Sigmoid colon (tissue), 7 donors: ENCODE data around the gene GPC3. TPM values are rescaled to one million over a fixed set of nuclear protein-coding genes. Genes with fewer than 3 reads are reported as not detected.

ENCODE experiments used
- DNase-seq: peaks from one replicate; pipeline ENCODE4 v3.0.0-alpha.2; 2019
- H3K27ac ChIP-seq, 4 donors: fragments of 200-600 bp; sonication (generic); one replicate each; pipeline ENCODE4 v1.5.1; 2016 to 2019; ENCODE audit warnings: mild to moderate bottlenecking in 1 of 4
- H3K27me3 ChIP-seq, 3 donors: fragments of 200-600 bp; sonication (generic); one replicate each; pipeline ENCODE4 v1.5.1; 2019; ENCODE audit warnings: mild to moderate bottlenecking in 1 of 3
- H3K36me3 ChIP-seq, 4 donors: fragments of 200-600 bp; sonication (generic); one replicate each; pipeline ENCODE4 v1.5.1; 2016 to 2019
- H3K4me1 ChIP-seq, 4 donors: fragments of 200-600 bp; sonication (generic); one replicate each; pipeline ENCODE4 v1.5.1; 2017 to 2019
- H3K4me3 ChIP-seq, 4 donors: fragments of 200-600 bp; sonication (generic); one replicate each; pipeline ENCODE4 v1.5.1; 2017 to 2019; ENCODE audit warnings: mild to moderate bottlenecking in 2 of 4, moderate library complexity in 1 of 4
- H3K9me3 ChIP-seq, 4 donors: fragments of 200-600 bp in 3 of 4; sonication (generic) in 3 of 4; one replicate each; pipeline versions ENCODE4 v1.5.1 to v1.6.1; 2013 to 2019
- CTCF ChIP-seq, 4 experiments: fragments of 450-650 bp in 3 of 4; fragments of 200-600 bp in 1 of 4; IDR thresholded peaks; one replicate each; pipeline ENCODE4 v1.5.1; 2016 to 2019; ENCODE audit warnings: antibody characterized with exemption in 4 of 4, mild to moderate bottlenecking in 3 of 4, moderate library complexity in 2 of 4
- EP300 ChIP-seq, 4 donors: sonication (generic); formaldehyde crosslinking; IDR thresholded peaks; one replicate each; pipeline ENCODE4 v1.6.1; 2017; ENCODE audit warnings: antibody characterized with exemption in 4 of 4
- POLR2A ChIP-seq, 2 donors: fragments of 450-650 bp; IDR thresholded peaks; one replicate each; pipeline ENCODE4 v1.6.1; 2016; ENCODE audit warnings: antibody characterized with exemption in 2 of 2, mild to moderate bottlenecking in 2 of 2, moderate library complexity in 2 of 2
- POLR2AphosphoS5 ChIP-seq, 4 donors: sonication (generic); formaldehyde crosslinking; IDR thresholded peaks; one replicate each; pipeline ENCODE4 v1.6.1; 2017; ENCODE audit warnings: antibody characterized with exemption in 4 of 4
- WGBS, 2 donors: extraction: QIAGEN DNeasy Blood & Tissue Kit; methylation state at CpG; one replicate each; pipeline ENCODE4 v1.1.7; 2013; 5-methylcytosine and 5-hydroxymethylcytosine counted together
- intact Hi-C: fragments of 100-400 bp; cut with DNase I; formaldehyde crosslinking; loops from one replicate; pipeline ENCODE4 v1.15.1; 2023
- polyA plus RNA-seq, 3 donors: library from polyadenylated mRNA; stranded (reverse); fragments of 200-250 nt; gene quantifications; one replicate each; pipeline ENCODE4 v1.2.3, GENCODE V29; 2013
- total RNA-seq, 4 donors: library from RNA; depleted of rRNA; stranded (reverse); fragments of >200 nt; gene quantifications; one replicate each; pipeline ENCODE4 v1.1.0, GENCODE V29; 2016
- donor health status: healthy with polysubstance abuse.
- donor health status: Bipolar disorder and iron deficiency.
- donor health status: healthy.

GPC3 gene
- total and polyA plus RNA-seq, 7 donors = 0.46 to 31.4 (median 2.7) TPM

- Histone ChIP-seq H3K4me1 (no peaks in the 10 kb centered on the region), H3K36me3 (no peaks in the 10 kb centered on the region), H3K4me3 (no peak overlapping the region), H3K9me3 (no peaks in the 10 kb centered on the region), H3K27me3 (no peaks in the 10 kb centered on the region), H3K27ac (no peak overlapping the region)
- no peak for DNase-seq
- no peak for TF ChIP-seq POLR2AphosphoS5 (IDR thresholded peaks at IDR 0.05)
- TF ChIP-seq POLR2A (IDR thresholded peaks at IDR 0.05) = no peak
- TF ChIP-seq EP300 (IDR thresholded peaks at IDR 0.05) = no peak
- no peak for TF ChIP-seq CTCF (IDR thresholded peaks at IDR 0.05)
- WGBS, 2 donors = 71 to 75% methylated on average over 2 of the region's 2 CpGs
- intact Hi-C loops = no loop called here
Observed at GRCh38 chrX:133837091-133837490, 148.3 kb downstream of the GPC3 start.

GRCh38 chrX:133836561-133836960 is 148.8 kb downstream of the GPC3 start:
- Histone ChIP-seq H3K27ac (no peak overlapping the region), H3K27me3 (no peaks in the 10 kb centered on the region), H3K4me3 (no peak overlapping the region), H3K9me3 (no peaks in the 10 kb centered on the region), H3K36me3 (no peaks in the 10 kb centered on the region), H3K4me1 (no peaks in the 10 kb centered on the region)
- intact Hi-C loops = no loop called here
- TF ChIP-seq EP300 (IDR thresholded peaks at IDR 0.05) (no peak), CTCF (IDR thresholded peaks at IDR 0.05) (no peak), POLR2A (IDR thresholded peaks at IDR 0.05) (no peak), POLR2AphosphoS5 (IDR thresholded peaks at IDR 0.05) (no peak)
- no peak for DNase-seq
- WGBS, 2 donors = 87 to 90% methylated on average over 3 of the region's 3 CpGs

GRCh38 chrX:133834771-133835170 is 150.6 kb downstream of the GPC3 start:
- H3K4me3 ChIP-seq = no peak overlapping the region
- intact Hi-C loops = no loop called here
- 70 to 80% methylated on average over 1 of the region's 1 CpG for WGBS, 2 donors
- H3K9me3 ChIP-seq = no peaks in the 10 kb centered on the region
- no peaks in the 10 kb centered on the region for H3K4me1 ChIP-seq
- DNase-seq = no peak
- no peaks in the 10 kb centered on the region for H3K36me3 ChIP-seq
- TF ChIP-seq EP300 (IDR thresholded peaks at IDR 0.05) (no peak), POLR2AphosphoS5 (IDR thresholded peaks at IDR 0.05) (no peak), POLR2A (IDR thresholded peaks at IDR 0.05) (no peak), CTCF (IDR thresholded peaks at IDR 0.05) (no peak)
- H3K27me3 ChIP-seq = no peaks in the 10 kb centered on the region
- no peak overlapping the region for H3K27ac ChIP-seq

GRCh38 chrX:133819546-133819945 is 165.8 kb downstream of the GPC3 start:
- intact Hi-C loops = no loop called here
- TF ChIP-seq CTCF (IDR thresholded peaks at IDR 0.05) = no peak
- TF ChIP-seq POLR2A (IDR thresholded peaks at IDR 0.05) = no peak
- TF ChIP-seq EP300 (IDR thresholded peaks at IDR 0.05) = no peak
- no peak for TF ChIP-seq POLR2AphosphoS5 (IDR thresholded peaks at IDR 0.05)

GRCh38 chrX:133818019-133818418 is 167.4 kb downstream of the GPC3 start:
- TF ChIP-seq POLR2A (IDR thresholded peaks at IDR 0.05) (no peak), POLR2AphosphoS5 (IDR thresholded peaks at IDR 0.05) (no peak), EP300 (IDR thresholded peaks at IDR 0.05) (no peak), CTCF (IDR thresholded peaks at IDR 0.05) (no peak)
- no peaks in the 10 kb centered on the region for H3K27me3 ChIP-seq
- H3K4me3 ChIP-seq = no peak overlapping the region
- DNase-seq = no peak
- H3K4me1 ChIP-seq = no peaks in the 10 kb centered on the region
- no peaks in the 10 kb centered on the region for H3K36me3 ChIP-seq
- intact Hi-C loops = no loop called here
- 79 to 96% methylated on average over 5 of the region's 5 CpGs for WGBS, 2 donors
- no peak overlapping the region for H3K27ac ChIP-seq
- no peaks in the 10 kb centered on the region for H3K9me3 ChIP-seq

More at GRCh38 chrX:133819546-133819945, 165.8 kb downstream of the GPC3 start:
- no peaks in the 10 kb centered on the region for H3K27me3 ChIP-seq
- H3K36me3 ChIP-seq = no peaks in the 10 kb centered on the region
- H3K4me3 ChIP-seq = no peak overlapping the region
- no peak for DNase-seq
- no peaks in the 10 kb centered on the region for H3K9me3 ChIP-seq
- H3K4me1 ChIP-seq = no peaks in the 10 kb centered on the region
- no peak overlapping the region for H3K27ac ChIP-seq
